HG02759 (cell line): Measurements from ENCODE around the gene PLXNA4.
"Not testable (repeated sequence)": the region's sequence is repeated elsewhere in the genome, so short reads cannot be mapped to it uniquely, and the experiment has no call there.

Experiments
- ATAC-seq: cut with Tn5 transposase; IDR thresholded peaks from one replicate; pipeline ENCODE4 v1.9.1; 2021; ENCODE audit warnings: mild to moderate bottlenecking, moderate library complexity; ENCODE audit not compliant: unreplicated experiment

Gene PLXNA4

DNA sequence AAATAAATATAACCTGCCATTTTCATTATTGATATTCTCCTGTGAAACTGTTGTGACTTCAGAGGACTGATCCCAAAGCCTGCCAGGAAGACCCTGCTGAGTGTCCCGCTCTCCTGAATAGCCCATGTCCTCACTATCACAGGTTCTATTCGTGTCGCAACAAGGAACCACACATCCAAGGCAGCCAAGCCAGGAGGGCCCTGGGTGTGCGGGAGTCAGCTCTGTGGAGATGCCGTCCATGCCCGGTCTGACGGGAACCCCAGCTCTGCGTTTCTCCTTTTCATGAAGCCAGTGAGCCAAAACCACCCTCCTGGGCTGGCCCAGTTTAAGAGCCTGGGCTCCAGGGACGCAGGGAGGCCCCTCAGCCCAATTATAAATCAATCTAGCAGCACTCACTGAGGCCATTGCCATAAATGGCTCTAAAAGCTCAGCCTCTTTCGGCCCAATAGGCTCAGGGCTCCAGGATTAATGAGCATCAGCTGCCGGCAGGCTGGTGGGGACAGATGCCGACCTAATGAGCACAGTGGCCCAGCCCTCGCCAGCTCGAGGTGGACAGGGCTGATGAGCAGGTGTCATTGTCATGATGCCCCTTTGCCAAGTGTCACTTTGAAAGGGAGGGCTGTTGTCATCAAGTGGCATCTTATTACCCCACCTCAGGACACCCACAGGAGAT lies 177.9 kb downstream of the PLXNA4 start:
- no peak for ATAC-seq

GRCh38 chr7:132397070-132397469 lies 179.2 kb downstream of the PLXNA4 start:
- ATAC-seq = no peak

GRCh38 chr7:132395361-132395760 lies 180.9 kb downstream of the PLXNA4 start:
- ATAC-seq = no peak

DNA sequence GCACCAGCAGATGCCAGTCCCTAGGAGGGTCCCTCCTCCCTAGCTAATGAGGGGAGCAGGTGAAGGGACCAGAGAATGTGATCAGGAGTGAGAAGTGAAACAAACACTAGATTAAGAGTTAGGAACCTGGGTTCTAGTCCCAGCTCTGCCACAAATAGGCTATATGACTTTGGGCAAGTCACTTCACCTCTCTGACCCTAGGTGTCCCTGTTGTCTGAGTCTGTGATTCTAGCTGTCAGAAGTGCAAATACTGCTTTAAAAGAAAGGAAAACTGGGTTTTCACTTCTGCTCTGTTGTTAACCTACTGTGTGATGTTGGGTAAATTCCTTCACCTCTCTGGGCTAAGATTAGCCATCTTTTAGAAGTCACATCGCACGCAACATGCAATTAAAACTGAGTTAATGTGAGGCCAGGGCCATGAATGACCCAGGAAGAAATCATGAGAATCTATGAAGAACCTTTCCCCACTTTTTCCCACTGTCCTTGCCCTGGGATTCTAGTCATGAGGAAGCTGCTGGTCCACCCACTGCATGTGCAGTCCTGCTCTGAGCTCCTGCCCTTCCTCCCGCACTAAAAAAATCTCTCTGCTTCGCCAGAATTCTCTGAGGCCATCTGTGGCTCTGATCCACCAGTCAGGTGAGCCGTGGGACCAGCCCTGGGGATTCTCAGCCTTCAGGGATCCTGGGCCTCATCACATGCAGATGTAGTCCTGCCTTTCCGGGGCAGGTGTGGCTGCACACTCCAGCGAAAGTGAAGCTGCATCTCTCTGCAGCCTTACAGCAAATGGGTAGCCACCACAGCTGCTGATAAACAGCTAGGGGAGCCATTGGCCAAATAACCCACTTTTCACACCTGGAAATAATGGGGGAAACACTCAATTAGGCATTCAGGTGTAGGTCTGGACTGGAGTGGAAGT lies 181.7 kb downstream of the PLXNA4 start:
- ATAC-seq = no peak

GRCh38 chr7:132393789-132394261 lies 182.4 kb downstream of the PLXNA4 start:
- no peak for ATAC-seq

DNA sequence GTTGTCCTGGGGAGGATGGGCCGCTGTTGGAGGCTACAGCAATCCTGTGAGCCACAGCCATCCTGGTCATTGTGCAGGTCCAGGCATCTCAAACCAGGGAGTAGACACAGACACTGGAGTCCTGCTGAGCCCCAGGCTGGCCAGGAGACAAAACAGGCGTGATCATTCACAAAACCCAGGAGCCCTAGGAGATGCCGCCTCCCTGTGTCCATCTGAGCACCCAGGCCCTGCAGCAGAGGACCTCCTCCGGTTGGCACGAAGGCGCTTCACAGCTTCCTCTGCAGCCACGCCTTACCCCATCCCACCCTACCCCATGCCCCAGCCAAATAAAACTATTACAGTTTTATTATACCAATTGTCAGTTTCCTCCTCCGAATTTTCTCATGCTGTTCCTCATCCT lies 183.6 kb downstream of the PLXNA4 start:
- no peak for ATAC-seq

DNA sequence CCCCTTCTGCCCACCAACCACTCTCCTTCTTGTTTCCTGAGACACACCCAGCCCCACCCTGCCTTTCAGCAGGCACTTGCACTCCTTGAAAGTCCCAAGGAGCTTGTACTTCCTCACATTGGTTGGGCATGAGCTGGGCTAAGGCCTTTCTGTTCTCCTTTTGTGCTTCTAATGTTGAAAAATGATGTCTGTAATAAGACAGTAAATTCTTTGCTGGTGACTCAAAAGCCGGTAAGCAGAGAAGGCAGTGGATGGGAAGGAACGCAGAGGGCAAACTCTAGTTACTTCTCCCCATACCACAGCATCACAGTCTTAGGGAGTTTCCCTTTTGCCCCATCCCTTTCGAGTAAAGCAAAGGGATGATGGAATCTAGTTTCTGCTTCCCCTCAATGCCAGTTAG lies 185.6 kb downstream of the PLXNA4 start:
- ATAC-seq = no peak

DNA sequence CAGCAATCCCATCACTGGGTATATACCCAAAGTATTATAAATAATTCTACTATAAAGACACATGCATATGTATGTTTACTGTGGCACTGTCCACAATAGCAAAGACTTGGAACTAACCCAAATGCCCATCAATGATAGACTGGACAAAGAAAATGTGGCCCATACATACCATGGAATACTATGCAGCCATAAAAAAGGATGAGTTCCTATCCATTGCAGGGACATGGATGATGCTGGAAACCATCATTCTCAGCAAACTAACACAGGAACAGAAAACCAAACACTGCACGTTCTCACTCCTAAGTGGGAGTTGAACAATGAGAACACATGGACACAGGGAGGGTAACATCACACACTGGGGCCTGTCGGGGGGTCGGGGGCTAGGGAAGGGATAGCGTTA lies 186.2 kb downstream of the PLXNA4 start:
- ATAC-seq = not testable (repeated sequence)

- no peak for ATAC-seq
Measured at GRCh38 chr7:132388688-132389087, 187.6 kb downstream of the PLXNA4 start.

- no peak for ATAC-seq
Measured at GRCh38 chr7:132387596-132387995, 188.7 kb downstream of the PLXNA4 start.

GRCh38 chr7:132386201-132386681 lies 190.0 kb downstream of the PLXNA4 start:
- ATAC-seq = no peak

DNA sequence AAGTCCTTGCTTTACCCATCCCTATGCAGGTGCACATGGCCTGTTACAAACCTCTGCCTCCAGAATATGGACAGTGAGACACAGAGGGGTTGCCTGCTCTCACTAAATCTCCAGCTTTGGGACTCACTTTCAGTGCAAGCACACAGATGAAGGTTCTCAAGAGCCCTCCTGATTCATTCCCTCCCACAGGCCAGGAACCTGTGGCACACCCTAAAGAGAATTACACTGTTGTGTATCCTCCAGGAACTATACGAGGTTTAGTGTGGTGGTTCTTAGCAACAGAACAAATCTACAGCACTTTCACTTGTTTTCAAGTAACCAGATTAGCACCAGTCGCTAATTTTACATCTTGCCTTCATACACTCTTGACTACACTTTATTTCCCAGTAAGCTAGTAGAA lies 192.3 kb downstream of the PLXNA4 start:
- no peak for ATAC-seq

- ATAC-seq = no peak
Measured at GRCh38 chr7:132381742-132382472, 194.4 kb downstream of the PLXNA4 start.

DNA sequence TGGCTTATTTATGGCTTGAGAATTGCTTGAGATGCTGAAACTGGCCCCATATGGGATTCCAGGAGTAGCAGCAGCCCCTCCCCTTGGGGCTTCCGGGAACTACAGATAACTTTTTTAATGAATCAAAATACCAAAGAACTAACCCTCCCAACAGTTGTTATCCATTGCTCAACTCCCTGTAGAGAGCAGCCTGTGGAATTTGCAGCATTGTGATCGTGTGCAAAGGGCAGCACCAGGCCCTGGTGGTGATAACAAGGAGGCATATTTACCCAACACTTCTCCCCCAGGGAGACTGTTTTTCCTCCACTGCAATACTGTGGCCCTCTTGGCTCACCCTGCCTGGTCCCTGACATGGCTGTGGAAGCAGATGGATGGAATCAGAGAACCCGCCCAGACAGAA lies 196.2 kb downstream of the PLXNA4 start:
- ATAC-seq = no peak

DNA sequence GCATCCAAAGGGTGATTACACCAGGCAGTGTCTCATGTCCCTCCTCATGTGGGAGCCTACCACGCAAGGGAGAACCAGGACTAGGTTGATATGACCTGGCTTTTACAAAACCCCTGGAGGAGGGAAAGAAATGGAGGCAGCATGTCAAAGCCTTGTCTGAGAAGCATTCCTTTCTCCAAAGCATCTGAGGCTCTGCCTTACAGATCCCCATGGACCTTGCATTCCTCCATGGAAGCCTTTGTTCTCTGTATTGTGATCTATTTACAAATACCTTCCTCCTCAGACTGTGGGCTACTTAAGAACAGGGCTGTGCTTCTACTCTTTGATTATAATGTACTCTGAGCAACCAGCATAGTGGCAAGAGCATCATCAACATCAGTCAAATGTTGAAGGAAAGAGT lies 197.0 kb downstream of the PLXNA4 start:
- ATAC-seq = no peak

GRCh38 chr7:132377703-132378584 lies 198.3 kb downstream of the PLXNA4 start:
- no peak for ATAC-seq

DNA sequence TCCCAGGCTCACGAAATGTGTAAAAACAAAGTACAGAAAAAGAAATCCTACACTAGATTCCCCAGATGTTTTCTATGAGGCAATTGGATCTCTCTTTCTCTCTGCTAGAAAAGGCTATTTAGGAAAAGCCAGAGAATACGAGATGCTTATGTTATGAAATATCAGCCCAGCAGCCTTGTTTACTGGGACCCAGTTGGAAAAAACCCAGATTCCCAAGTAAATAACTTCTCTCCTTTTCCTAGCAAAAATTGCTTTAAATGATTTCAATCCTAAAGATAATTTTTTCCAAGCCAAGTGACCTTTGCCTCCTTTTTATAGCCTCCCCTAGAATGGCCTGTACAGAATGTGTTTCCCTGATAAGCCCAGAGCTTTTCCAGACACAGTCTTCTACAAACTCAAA lies 199.3 kb downstream of the PLXNA4 start:
- ATAC-seq = no peak

DNA sequence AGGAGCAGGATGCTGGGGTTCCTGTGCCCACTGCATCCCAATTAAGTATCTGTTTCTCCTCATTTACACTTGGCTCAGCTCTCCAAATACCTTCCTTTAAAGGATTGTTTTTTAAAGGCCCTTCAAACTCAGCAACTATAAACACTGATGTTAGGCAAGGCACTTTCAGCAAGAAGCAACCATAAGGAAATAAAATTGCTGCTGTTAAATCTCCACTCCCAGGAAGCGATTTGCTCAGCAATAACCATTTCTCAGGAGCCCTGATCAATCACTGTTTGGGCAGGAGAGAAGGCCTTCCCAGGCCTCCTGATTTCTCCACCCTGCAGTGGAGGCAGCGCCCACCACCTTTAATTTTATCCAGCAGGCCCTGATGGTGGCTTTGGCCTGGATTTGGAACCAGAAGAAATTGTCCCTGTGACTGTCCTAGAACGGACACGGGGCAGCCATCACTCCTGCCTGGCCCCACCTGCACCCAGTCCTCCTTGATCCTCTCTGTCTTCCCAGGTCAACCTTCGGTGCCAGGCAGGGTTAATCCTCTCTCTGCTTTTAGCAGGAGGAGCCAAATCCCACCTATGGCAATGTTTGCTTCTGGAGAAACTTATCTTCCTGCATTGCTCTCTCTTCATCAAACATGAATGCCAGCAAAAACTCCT lies 199.8 kb downstream of the PLXNA4 start:
- ATAC-seq = no peak

- no peak for ATAC-seq
Measured at GRCh38 chr7:132373879-132374278, 202.4 kb downstream of the PLXNA4 start.

GRCh38 chr7:132373041-132373440 lies 203.2 kb downstream of the PLXNA4 start:
- ATAC-seq = no peak
